ENCODE data around the gene SLC13A2.

DNA sequence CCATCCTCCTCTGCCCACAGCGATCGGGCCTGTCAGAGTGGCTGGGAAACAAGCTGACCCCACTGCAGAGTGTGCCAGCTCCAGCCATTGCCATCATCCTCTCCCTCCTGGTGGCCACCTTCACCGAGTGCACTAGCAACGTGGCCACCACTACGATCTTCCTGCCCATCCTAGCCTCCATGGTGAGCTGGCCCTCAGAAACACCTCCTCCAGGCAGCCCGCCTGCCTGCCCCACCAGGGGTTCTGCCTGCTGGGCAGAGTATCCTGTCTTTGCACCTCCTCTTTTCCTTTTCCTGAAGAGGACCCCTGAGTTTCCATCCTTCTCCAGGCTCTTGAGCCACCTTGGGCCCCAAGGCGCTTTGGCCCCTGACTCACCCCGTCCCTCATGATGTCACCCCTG lies 22.2 kb downstream of the SLC13A2 start:
- TF ChIP-seq, protein P1, sequence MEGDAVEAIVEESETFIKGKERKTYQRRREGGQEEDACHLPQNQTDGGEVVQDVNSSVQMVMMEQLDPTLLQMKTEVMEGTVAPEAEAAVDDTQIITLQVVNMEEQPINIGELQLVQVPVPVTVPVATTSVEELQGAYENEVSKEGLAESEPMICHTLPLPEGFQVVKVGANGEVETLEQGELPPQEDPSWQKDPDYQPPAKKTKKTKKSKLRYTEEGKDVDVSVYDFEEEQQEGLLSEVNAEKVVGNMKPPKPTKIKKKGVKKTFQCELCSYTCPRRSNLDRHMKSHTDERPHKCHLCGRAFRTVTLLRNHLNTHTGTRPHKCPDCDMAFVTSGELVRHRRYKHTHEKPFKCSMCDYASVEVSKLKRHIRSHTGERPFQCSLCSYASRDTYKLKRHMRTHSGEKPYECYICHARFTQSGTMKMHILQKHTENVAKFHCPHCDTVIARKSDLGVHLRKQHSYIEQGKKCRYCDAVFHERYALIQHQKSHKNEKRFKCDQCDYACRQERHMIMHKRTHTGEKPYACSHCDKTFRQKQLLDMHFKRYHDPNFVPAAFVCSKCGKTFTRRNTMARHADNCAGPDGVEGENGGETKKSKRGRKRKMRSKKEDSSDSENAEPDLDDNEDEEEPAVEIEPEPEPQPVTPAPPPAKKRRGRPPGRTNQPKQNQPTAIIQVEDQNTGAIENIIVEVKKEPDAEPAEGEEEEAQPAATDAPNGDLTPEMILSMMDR (IDR thresholded peaks at IDR 0.05 in 4 of 5, conservative IDR thresholded peaks at IDR 0.05 in 1 of 5): no peak
- TF ChIP-seq POLR2A (IDR thresholded peaks at IDR 0.05): no peak

All from gastrocnemius medialis (tissue), 4 donors.